K562 (cell line): ENCODE results near the gene HTR3E. TPM values are rescaled to one million over a fixed set of nuclear protein-coding genes. Genes with fewer than 3 reads are reported as not detected.

Experiments used
- ERF ChIP-seq: fragments of 450-650 bp; formaldehyde crosslinking; IDR thresholded peaks from 2 replicates; pipeline ENCODE4 v1.4.0; 2020; ENCODE audit warnings: mild to moderate bottlenecking, mixed read lengths
- NR2C2 ChIP-seq, 2 experiments: fragments of 200-800 bp in 1 of 2; sonication (Bioruptor generic) in 1 of 2; sonication (generic) in 1 of 2; formaldehyde crosslinking in 1 of 2; IDR thresholded peaks; 2 replicates each; pipeline versions ENCODE4 v1.6.1 to v1.8.0; 2016 to 2022; ENCODE audit warnings: mild to moderate bottlenecking in 1 of 2, missing compliant biosample characterization in 1 of 2, missing genetic modification characterization in 1 of 2, missing genetic modification reagents in 1 of 2
- ZNF318 ChIP-seq, 2 experiments: fragments of 450-650 bp; IDR thresholded peaks; 2 replicates each; pipeline ENCODE4 v1.6.1; 2016; ENCODE audit warnings: mild to moderate bottlenecking in 2 of 2, borderline replicate concordance in 1 of 2, low read depth in 1 of 2, moderate library complexity in 1 of 2
- ZNF395 ChIP-seq: fragments of 200-800 bp; sonication (Bioruptor generic); IDR thresholded peaks from 2 replicates; pipeline ENCODE4 v1.6.1; 2017; ENCODE audit warnings: missing genetic modification characterization, missing compliant biosample characterization
- polyA plus RNA-seq, 8 experiments: library from polyadenylated mRNA; depleted of rRNA in 4 of 8; stranded (reverse) in 5 of 8; unstranded in 3 of 8; fragments of >200 nt; fragmentation: Nextera tagmentation in 2 of 8; fragmentation: Illumina TruSeq in 1 of 8; extraction: Ambion mirVana in 2 of 8; extraction: Trizol in 1 of 8; gene quantifications; 2 replicates each; pipeline versions ENCODE4 v1.2.1 to v1.2.3, GENCODE V29; 2011 to 2014; ENCODE audit warnings: inconsistent platforms in 1 of 8, missing spikeins in 1 of 8
- total RNA-seq, 7 experiments: library from RNA; depleted of rRNA in 6 of 7; stranded (reverse); fragments of >200 nt in 6 of 7; fragmentation: Illumina TruSeq in 2 of 7; extraction: Trizol in 2 of 7; gene quantifications; 2 replicates each; pipeline versions ENCODE4 v1.2.1 to v1.2.3, GENCODE V29; 2011 to 2021; ENCODE audit warnings: low replicate concordance in 1 of 7

The HTR3E gene
- total and polyA plus RNA-seq, 9 of the 15 experiments (the other 6 are each of a cell fraction or from before 2014, with no cell fraction given): not detected

- TF ChIP-seq ZNF318 (IDR thresholded peaks at IDR 0.05; ENCODE audit: borderline replicate concordance in 1 of 2, low read depth in 1 of 2) (0 out of 4 replicates have a peak, but pooled peaks of 1 of the 2 experiments have one; percentile 55), NR2C2 (CRISPR knock-in tag; IDR thresholded peaks at IDR 0.05) (no peak), NR2C2 (tag; IDR thresholded peaks at IDR 0.05) (peak; percentile 62), ERF (no peak), ZNF395 (CRISPR knock-in tag) (0 out of 2 replicates have a peak, but pooled peaks have one; percentile 68)
- TF ChIP-seq, all 486 proteins: peak for 125
Measured at GRCh38 chr3:184133840-184134745, 37.2 kb downstream of the HTR3E start (continued).
